ENCODE data around the gene PWWP2B. TPM values are rescaled to one million over a fixed set of nuclear protein-coding genes. Genes with fewer than 3 reads are reported as not detected.

PWWP2B gene
- total and polyA plus RNA-seq, 2 of the 8 experiments (the other 6 are each of a cell fraction or from before 2014, with no cell fraction given) = 5.3 to 10.8 TPM

DNA sequence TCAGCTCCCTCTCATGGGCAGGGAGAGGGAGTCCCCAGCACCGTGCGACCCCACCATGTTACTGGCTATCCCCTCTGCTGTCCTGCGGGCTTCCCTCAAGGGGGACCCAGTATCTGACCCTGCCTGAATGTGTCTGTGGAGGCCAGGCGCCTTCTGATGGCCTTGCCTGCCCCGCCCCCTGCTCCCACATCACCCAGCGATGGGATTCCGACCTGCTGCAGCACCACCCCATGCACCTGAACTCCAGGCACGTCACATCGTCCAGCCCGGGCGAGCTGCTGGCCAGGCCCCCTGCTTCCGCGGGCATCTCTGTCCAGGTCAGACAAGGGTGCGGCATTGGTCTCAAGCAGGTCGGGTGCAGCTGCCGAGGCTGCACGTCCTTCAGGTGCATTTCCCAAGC lies 46.1 kb upstream of the PWWP2B start:
- no peak overlapping the region for H2BK12ac ChIP-seq (ENCODE audit: low read depth, low read length)
- no peaks in the 10 kb centered on the region for H3K79me2 ChIP-seq (ENCODE audit: control insufficient read depth in 1 of 2, insufficient read depth in 2 of 2, low read length in 2 of 2)
- H3K27ac ChIP-seq (ENCODE audit: low read depth, low read length) = no peak overlapping the region
- no peak overlapping the region for H3K14ac ChIP-seq (ENCODE audit: insufficient read length)
- no peak overlapping the region for H4K5ac ChIP-seq (ENCODE audit: insufficient read length, low read depth, low read length)
- WGBS, 2 experiments (ENCODE audit: extremely low coverage in 1 of 2, insufficient coverage in 1 of 2, insufficient read length in 1 of 2, insufficient replicate concordance in 2 of 2, low coverage in 1 of 2, low lambda C conversion rate in 2 of 2, missing lambda C conversion rate in 1 of 2) = 89% methylated on average over 17 of the region's 17 CpGs; no CpG with 5 or more reads in 1 of the 2 experiments
- no peak overlapping the region for H2AFZ ChIP-seq (ENCODE audit: low read length)
- H2BK20ac ChIP-seq (ENCODE audit: low read length) = no peak overlapping the region
- no peaks in the 10 kb centered on the region for H3K36me3 ChIP-seq (ENCODE audit: control insufficient read depth in 2 of 4, insufficient read depth in 4 of 4, low read length in 3 of 4)
- FAIRE-seq (no peak), DNase-seq (ENCODE audit: low read depth in 1 of 2, low spot score in 2 of 2) (no peak)
- no peak overlapping the region for H3K56ac ChIP-seq (replicated peaks; ENCODE audit: insufficient read length, low read depth, low read length)
- no peaks in the 10 kb centered on the region for H3K79me1 ChIP-seq (ENCODE audit: low read depth, low read length)
- H3K18ac ChIP-seq (ENCODE audit: extremely low read depth, low read length) = no peak overlapping the region
- ChIA-PET CTCF (ENCODE audit: partially characterized antibody) (interaction anchor here (0.7 to 5.0 kb wide), 25 partner anchors 8 to 171 kb away, joined by 3 to 54 read pairs (median 4); partner anchors contain the start of gene LRRC27), POLR2A (ENCODE audit: partially characterized antibody) (no interaction called here)
- H2BK120ac ChIP-seq (replicated peaks; ENCODE audit: low read depth, low read length) = no peak overlapping the region
- H4K91ac ChIP-seq (replicated peaks; ENCODE audit: insufficient read length, low read length) = no peak overlapping the region
- H3K4me1 ChIP-seq (replicated peaks in 1 of 4; ENCODE audit: control insufficient read depth in 3 of 4, insufficient read depth in 4 of 4, low read length in 3 of 4) = 0 out of 7 replicates have a peak, but pooled peaks cover 0 to 3% (median 0%) of the 10 kb centered on the region in 4 experiments
- H4K8ac ChIP-seq (ENCODE audit: extremely low read depth, insufficient read depth, low read length) = no peak overlapping the region
- H3K23ac ChIP-seq (ENCODE audit: insufficient read length) = no peak overlapping the region
- no peak overlapping the region for H2AK5ac ChIP-seq (ENCODE audit: low read depth, low read length)
- TF ChIP-seq SRF (IDR thresholded peaks at IDR 0.05; ENCODE audit: low read depth, low read length) = no peak
- no peak for TF ChIP-seq BRCA1 (IDR thresholded peaks at IDR 0.05; ENCODE audit: low read depth, low read length)
- TF ChIP-seq PHF8 (conservative IDR thresholded peaks at IDR 0.05; ENCODE audit: low read depth, low read length) = no peak
- TF ChIP-seq CBX8 (IDR thresholded peaks at IDR 0.05; ENCODE audit: borderline replicate concordance, low read depth, low read length) = no peak
- no peak for TF ChIP-seq SUZ12 (IDR thresholded peaks at IDR 0.05; ENCODE audit: low read length)
- TF ChIP-seq USF2 (IDR thresholded peaks at IDR 0.05; ENCODE audit: low read length) = no peak
- TF ChIP-seq CHD2 (IDR thresholded peaks at IDR 0.05; ENCODE audit: low read length) = no peak
- no peak for TF ChIP-seq CREB1 (IDR thresholded peaks at IDR 0.05)
- no peak for TF ChIP-seq JUN (IDR thresholded peaks at IDR 0.05; ENCODE audit: low read depth, low read length)
- no peak for TF ChIP-seq MAFK (IDR thresholded peaks at IDR 0.05; ENCODE audit: low read depth, low read length)
- no peak for TF ChIP-seq CBX5 (IDR thresholded peaks at IDR 0.05; ENCODE audit: low read depth, low read length)
- no peak for TF ChIP-seq KDM1A (IDR thresholded peaks at IDR 0.05; ENCODE audit: borderline replicate concordance, low read length)
- no peak for TF ChIP-seq HDAC6 (IDR thresholded peaks at IDR 0.05; ENCODE audit: low read depth, low read length)
- H4K20me1 ChIP-seq (replicated peaks in 1 of 2; ENCODE audit: control insufficient read depth in 1 of 2, insufficient read depth in 2 of 2, low read length in 2 of 2) = no peaks in the 10 kb centered on the region
- H3K23me2 ChIP-seq (ENCODE audit: low read depth, low read length) = no peaks in the 10 kb centered on the region
- H2BK5ac ChIP-seq (ENCODE audit: low read depth, low read length) = no peak overlapping the region
- peaks cover 0 to 2% (median 1%) of the 10 kb centered on the region in 4 experiments; a peak in 1 of 7 replicates for H3K27me3 ChIP-seq (replicated peaks in 1 of 4; ENCODE audit: control insufficient read depth in 3 of 4, extremely low read depth in 1 of 4, insufficient read depth in 3 of 4, low read length in 3 of 4)
- H3K4me2 ChIP-seq (ENCODE audit: insufficient read depth in 1 of 2, low read depth in 2 of 2, low read length in 2 of 2) = no peak overlapping the region
- H2BK15ac ChIP-seq (ENCODE audit: low read length) = no peak overlapping the region
- H3K9ac ChIP-seq (replicated peaks in 1 of 4; ENCODE audit: extremely low read depth in 1 of 4, low read depth in 3 of 4, low read length in 3 of 4) = no peak overlapping the region
- no peak overlapping the region for H3K4me3 ChIP-seq (ENCODE audit: extremely low read depth in 1 of 4, insufficient read depth in 2 of 4, low read depth in 3 of 4, low read length in 4 of 4)
- H3K4ac ChIP-seq (replicated peaks; ENCODE audit: insufficient read length, low read depth, low read length) = no peak overlapping the region
- no peaks in the 10 kb centered on the region for H3K9me3 ChIP-seq (ENCODE audit: insufficient read depth in 2 of 2, low read depth in 1 of 2, low read length in 1 of 2)

All from H1 (cell line).